Measurements from ENCODE around the gene DYNC2I2.

DYNC2I2 gene

DNA sequence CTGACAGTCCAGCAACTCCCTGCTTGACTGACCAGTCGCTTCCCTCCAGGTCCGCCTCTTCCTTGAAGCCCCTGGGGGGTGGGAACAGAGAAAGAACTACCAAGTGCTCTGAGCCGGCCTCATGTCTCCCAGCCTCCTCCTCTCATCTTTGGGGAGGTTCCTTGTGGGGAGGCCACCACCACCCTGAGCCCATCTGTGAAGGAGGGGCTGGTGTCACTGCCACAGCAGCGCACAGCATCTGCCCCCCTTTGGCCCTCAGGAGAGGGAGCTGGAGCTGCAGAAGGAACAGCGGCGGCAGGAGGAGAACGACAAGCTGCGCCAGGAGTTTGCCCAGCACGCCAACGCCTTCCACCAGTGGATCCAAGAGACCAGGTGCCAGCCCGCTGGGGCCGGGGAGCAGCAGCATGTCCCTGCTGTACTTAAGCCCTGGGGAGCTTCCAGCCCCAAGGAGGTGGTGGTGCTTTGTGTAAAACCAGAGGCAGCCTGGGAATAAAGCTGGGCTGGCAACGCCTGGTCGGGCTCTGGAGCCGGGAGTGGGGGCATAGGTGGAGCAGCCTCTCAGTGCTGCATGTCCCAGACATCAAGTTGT lies 29.4 kb downstream of the DYNC2I2 start:
- no peak for DNase-seq (ENCODE audit: extremely low read depth, low read depth)
- TF ChIP-seq, protein P1, sequence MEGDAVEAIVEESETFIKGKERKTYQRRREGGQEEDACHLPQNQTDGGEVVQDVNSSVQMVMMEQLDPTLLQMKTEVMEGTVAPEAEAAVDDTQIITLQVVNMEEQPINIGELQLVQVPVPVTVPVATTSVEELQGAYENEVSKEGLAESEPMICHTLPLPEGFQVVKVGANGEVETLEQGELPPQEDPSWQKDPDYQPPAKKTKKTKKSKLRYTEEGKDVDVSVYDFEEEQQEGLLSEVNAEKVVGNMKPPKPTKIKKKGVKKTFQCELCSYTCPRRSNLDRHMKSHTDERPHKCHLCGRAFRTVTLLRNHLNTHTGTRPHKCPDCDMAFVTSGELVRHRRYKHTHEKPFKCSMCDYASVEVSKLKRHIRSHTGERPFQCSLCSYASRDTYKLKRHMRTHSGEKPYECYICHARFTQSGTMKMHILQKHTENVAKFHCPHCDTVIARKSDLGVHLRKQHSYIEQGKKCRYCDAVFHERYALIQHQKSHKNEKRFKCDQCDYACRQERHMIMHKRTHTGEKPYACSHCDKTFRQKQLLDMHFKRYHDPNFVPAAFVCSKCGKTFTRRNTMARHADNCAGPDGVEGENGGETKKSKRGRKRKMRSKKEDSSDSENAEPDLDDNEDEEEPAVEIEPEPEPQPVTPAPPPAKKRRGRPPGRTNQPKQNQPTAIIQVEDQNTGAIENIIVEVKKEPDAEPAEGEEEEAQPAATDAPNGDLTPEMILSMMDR (IDR thresholded peaks at IDR 0.05; ENCODE audit: low read depth, low read length, missing control alignments) = no peak
- H3K4me3 ChIP-seq (replicated peaks; ENCODE audit: low read depth, low read length) = no peak overlapping the region

DNA sequence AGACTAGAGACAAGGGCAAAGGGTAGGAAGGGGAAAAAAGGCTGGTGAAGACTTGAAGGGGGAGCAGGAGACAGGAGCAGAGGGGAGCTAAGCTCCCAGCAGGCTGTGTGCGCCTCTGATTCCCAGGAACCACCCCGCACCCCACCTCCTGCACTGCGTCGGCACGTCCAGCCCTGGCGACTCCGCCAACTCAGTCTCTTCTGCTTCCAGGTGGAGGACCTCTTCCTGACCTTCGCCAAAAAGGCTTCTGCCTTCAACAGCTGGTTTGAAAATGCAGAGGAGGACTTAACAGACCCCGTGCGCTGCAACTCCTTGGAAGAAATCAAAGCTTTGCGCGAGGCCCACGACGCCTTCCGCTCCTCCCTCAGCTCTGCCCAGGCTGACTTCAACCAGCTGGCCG lies 30.5 kb downstream of the DYNC2I2 start:
- TF ChIP-seq, protein P1 (IDR thresholded peaks at IDR 0.05; ENCODE audit: low read depth, low read length, missing control alignments) = no peak
- H3K4me3 ChIP-seq (replicated peaks; ENCODE audit: low read depth, low read length) = no peak overlapping the region
- DNase-seq (ENCODE audit: extremely low read depth, low read depth) = no peak

DNA sequence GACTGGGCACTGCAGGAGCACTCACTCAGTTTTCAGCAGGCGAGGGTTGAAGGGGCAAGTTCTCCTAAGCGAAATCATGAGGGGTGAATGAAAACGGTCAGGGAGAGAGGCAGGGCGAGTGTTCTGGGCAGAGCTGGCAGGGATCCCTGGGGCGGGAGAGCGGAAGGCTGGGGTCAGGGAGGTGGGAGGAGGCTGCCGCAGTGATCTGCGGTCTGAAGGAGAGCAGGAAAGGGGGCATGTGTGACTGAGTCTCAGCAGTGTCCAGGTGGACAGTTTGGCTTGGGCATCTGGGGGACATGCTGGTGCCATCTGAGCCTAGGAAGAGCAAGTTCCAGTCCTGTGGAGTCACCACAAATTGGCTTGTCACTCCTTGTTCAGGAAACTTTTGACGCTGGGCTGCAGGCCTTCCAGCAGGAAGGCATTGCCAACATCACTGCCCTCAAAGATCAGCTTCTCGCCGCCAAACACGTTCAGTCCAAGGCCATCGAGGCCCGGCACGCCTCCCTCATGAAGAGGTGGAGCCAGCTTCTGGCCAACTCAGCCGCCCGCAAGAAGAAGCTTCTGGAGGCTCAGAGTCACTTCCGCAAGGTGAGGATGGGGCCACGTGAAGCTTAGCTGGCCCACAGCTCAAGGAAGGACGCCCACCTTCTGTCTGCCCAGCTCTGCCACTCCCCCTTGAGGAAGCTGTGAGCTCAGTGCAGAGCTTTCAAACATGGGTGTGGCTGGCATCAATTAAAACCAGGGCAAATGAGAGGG lies 31.1 kb downstream of the DYNC2I2 start:
- no peak for DNase-seq (ENCODE audit: extremely low read depth, low read depth)
- TF ChIP-seq, protein P1 (IDR thresholded peaks at IDR 0.05; ENCODE audit: low read depth, low read length, missing control alignments) = no peak
- H3K4me3 ChIP-seq (replicated peaks; ENCODE audit: low read depth, low read length) = no peak overlapping the region

DNA sequence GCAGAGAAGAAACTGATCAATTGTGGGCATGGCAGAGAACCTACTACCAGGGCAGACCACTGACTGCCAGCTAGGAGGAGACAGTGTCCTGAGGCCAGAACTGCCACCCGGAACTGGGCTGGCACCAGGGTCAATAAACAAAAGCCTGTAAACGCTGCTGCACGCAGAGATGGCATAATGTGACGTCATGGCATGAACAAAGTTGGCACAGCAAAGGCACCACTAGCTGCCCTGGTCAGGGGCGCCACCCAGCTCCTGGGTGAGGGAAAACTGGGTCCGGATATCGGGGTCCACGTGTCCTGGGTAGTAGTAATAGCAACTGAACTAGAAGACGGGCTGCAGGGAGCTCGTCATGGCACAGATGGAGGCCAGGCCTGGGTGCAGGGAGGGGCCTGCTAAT lies 32.1 kb downstream of the DYNC2I2 start:
- no peak overlapping the region for H3K4me3 ChIP-seq (replicated peaks; ENCODE audit: low read depth, low read length)
- TF ChIP-seq, protein P1 (IDR thresholded peaks at IDR 0.05; ENCODE audit: low read depth, low read length, missing control alignments) = no peak
- no peak for DNase-seq (ENCODE audit: extremely low read depth, low read depth)

DNA sequence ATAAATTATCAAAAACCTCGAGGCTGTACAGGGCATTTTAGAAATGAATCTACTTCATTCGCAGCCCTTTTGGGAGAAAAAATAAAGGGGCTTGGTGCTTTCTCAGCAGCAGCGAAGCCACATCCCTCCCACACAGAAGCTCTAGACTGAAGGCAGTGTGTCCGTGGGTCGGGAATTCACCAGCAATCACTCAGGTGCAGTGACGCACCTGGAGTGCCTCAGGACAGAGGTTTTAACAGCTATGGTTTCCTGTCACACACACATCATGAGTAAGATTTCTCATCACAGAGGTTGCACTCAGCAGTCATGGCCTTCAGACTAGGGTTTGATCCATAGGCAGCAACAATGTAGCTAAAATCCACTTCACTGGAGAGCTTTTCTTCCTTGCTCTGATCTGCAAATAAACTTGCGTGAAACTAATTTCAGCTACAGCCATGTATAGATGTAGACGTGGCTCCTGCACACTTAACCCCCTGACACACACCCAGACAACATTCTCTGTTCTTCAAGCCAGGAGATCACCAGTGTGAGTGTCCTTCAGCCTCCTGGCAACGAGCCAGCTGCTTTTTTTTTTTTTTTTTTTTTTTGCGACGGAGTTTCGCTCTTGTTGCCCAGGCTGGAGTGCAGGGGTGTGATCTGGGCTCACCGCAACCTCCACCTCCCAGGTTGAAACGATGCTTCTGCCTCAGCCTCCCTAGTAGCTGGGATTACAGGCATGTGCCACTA lies 34.8 kb downstream of the DYNC2I2 start:
- TF ChIP-seq, protein P1 (IDR thresholded peaks at IDR 0.05; ENCODE audit: low read depth, low read length, missing control alignments) = no peak
- DNase-seq (ENCODE audit: extremely low read depth, low read depth) = no peak
- H3K4me3 ChIP-seq (replicated peaks; ENCODE audit: low read depth, low read length) = no peak overlapping the region

DNA sequence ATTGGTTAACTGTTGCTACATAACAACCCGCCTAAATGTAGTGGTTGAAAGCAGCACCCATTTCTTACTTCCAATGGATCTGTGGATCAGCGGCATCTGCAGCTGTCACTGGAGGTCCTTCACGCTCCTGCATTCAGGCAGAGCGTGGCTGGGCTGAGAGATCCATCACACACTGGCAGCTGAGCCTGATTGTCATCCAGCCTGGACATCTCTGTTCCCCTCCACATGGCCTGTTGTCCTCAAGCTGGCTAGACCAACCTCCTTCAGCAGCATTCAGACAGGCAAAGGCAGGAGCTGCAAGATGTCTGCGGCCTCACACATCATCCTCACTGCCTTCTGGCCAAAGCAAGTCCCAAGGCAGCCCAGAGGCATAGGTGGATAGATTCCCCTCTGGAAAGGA lies 36.9 kb downstream of the DYNC2I2 start:
- no peak overlapping the region for H3K4me3 ChIP-seq (replicated peaks; ENCODE audit: low read depth, low read length)
- TF ChIP-seq, protein P1 (IDR thresholded peaks at IDR 0.05; ENCODE audit: low read depth, low read length, missing control alignments) = no peak
- no peak for DNase-seq (ENCODE audit: extremely low read depth, low read depth)

Measured in HFF-Myc (cell line).